ENCODE results near the gene CAMK2N2. TPM values are rescaled to one million over a fixed set of nuclear protein-coding genes. Genes with fewer than 3 reads are reported as not detected.

The CAMK2N2 gene
- total and polyA plus RNA-seq, 7 experiments from 2014 or later: not detected

DNA sequence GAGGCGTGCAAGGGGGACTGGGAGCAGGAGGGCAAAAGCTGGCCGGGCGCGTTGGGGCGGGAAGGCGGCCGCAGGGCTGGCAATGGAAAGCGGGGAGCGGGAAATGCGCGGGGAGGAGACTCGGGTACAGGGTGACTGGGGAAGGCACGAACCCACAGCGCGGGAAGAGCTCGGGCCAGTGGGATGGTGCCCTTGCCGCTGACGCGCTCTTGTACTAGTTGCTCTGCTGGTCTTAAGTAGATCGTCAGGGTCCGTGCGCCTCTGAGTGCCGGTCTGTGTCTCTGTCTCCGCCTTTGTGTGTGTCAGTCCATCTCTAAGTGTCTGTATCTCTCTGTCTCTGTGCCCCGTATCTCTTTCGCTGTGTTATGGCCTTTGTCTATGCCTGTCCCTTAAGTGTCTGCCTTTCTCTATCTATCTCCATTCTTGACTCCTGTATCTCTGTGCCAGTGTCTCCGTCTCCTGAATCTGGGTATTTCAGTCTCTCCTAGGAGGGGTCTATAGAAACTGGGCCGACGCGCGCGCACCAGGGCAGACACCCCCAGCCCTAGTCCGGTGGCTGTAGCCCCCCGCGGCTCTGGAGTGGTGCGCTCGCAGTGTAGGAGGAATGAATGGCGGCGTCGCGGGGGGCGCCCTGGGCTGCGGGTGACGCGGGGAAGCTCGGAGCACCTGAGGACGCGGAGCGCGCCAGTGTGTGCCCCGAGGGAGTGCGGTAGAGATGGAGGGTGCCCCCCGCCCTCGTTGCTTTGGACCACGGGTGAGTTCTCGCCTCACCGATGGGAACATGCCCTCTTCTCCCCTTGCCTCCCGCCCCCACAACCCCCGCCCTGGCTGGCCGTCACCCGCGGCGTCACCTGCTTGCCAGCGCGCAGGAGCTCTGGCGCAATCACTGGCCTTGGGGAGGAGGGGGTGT, 756 bp upstream of the CAMK2N2 start:
- H3K9me3 ChIP-seq (ENCODE audit: control insufficient read depth in 2 of 3, low read length in 3 of 3): no peaks in the 10 kb centered on the region
- Mint-ChIP-seq H3K9me3 (peaks cover 0 to 5% (median 2%) of the 10 kb centered on the region in 11 donors), H3K27ac (peak overlapping the region in 6 of 9 donors; percentile 0 to 63 (median 6)), H3K4me1 (peaks cover 18 to 27% (median 21%) of the 10 kb centered on the region in 7 donors), H3K36me3 (peaks cover 1 to 15% (median 7%) of the 10 kb centered on the region in 5 donors), H3K4me3 (peak overlapping the region; percentile 80 to 98 (median 88)), H3K27me3 (peaks cover 39 to 59% (median 43%) of the 10 kb centered on the region in 5 donors)
- ATAC-seq (peak; percentile 18), DNase-seq (peak in 1 of 9 donors; percentile 26)
- peaks cover 0 to 18% of the 10 kb centered on the region in 2 donors for H3K27me3 ChIP-seq (ENCODE audit: control insufficient read depth in 2 of 2, insufficient read depth in 2 of 2, low read length in 2 of 2)
- intact Hi-C loops (cut with micrococcal nuclease): loop anchor here (1.0 to 5.0 kb wide), 4 partner anchors 12 to 37 kb away; partner anchors contain the start of genes PSMD2 (in 1 of the 2) and VWA5B2 (in 1 of the 2)
- no peaks in the 10 kb centered on the region for H3K36me3 ChIP-seq (ENCODE audit: control insufficient read depth in 2 of 3, insufficient read depth in 3 of 3, low read length in 3 of 3)
- no peak overlapping the region for H3K27ac ChIP-seq (ENCODE audit: low read depth, low read length)
- H3K4me1 ChIP-seq (ENCODE audit: control insufficient read depth in 2 of 2, insufficient read depth in 2 of 2, low read length in 2 of 2): peaks cover 15 to 20% of the 10 kb centered on the region in 2 donors
- ChIA-PET POLR2A (interaction anchor here (0.9 kb wide), 1 partner anchor 12 kb away, joined by 3 read pairs; no protein-coding TSS in a partner anchor), CTCF (interaction anchor here (0.6 to 2.2 kb wide), 2 partner anchors 12 to 173 kb away, joined by 3 to 6 read pairs; partner anchors contain the start of gene EEF1AKMT4)
- peak overlapping the region; percentile 26 for H3K4me3 ChIP-seq (ENCODE audit: low read length)

DNA sequence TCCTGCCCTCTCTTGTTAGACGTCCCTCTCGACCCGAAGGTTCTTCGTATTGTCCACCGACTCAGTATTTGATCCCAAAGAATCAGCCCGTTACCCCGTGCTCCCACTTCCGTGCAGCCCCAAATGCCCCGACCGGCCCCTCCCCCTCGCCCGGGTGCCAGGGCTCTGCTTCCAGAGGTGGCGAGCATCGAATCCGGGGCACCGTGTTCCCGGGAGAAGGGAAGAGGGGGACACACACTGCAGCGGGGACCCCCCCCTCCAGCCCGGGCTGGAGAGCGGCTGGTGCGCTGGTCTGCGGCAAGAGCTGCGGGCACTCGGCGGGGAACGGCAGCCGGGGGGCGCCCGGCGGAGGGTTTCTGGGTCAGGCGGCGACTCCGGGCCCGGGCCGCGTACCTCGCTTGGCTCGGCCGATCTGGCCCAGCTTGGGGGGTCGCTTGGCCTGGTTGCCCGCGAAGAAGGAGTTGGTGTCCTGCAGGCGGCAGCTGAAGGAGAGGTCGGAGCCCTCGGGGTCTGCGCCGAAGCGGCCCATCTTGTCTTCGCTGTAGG, 556 bp downstream of the CAMK2N2 start:
- peaks cover 32 to 53% (median 34%) of the 10 kb centered on the region in 5 donors for H3K27me3 Mint-ChIP-seq
- POLR2A ChIA-PET: no interaction called here
- H3K36me3 Mint-ChIP-seq: peaks cover 0 to 15% (median 5%) of the 10 kb centered on the region in 5 donors
- Histone ChIP-seq H3K9me3 (ENCODE audit: control insufficient read depth in 2 of 3, low read length in 3 of 3) (no peaks in the 10 kb centered on the region), H3K36me3 (ENCODE audit: control insufficient read depth in 2 of 3, insufficient read depth in 3 of 3, low read length in 3 of 3) (no peaks in the 10 kb centered on the region), H3K27me3 (ENCODE audit: control insufficient read depth in 2 of 2, insufficient read depth in 2 of 2, low read length in 2 of 2) (peaks cover 0 to 18% of the 10 kb centered on the region in 2 donors), H3K4me1 (ENCODE audit: control insufficient read depth in 2 of 2, insufficient read depth in 2 of 2, low read length in 2 of 2) (peaks cover 15 to 20% of the 10 kb centered on the region in 2 donors), H3K4me3 (ENCODE audit: low read length) (peak overlapping the region; percentile 35), H3K27ac (ENCODE audit: low read depth, low read length) (no peak overlapping the region)
- no peak for DNase-seq
- intact Hi-C loops (cut with micrococcal nuclease): loop anchor here (1.0 to 5.0 kb wide), 4 partner anchors 10 to 38 kb away; partner anchors contain the start of genes PSMD2 (in 1 of the 2) and VWA5B2 (in 1 of the 2)
- peak overlapping the region; percentile 76 to 98 (median 82) for H3K4me3 Mint-ChIP-seq
- peak overlapping the region in 1 of 9 donors; percentile 3 for H3K27ac Mint-ChIP-seq
- CTCF ChIA-PET: interaction anchor here (2.2 kb wide), 1 partner anchor 11 kb away, joined by 6 read pairs; the partner anchor contains the start of gene EEF1AKMT4
- ATAC-seq: no peak
- peaks cover 18 to 27% (median 21%) of the 10 kb centered on the region in 7 donors for H3K4me1 Mint-ChIP-seq
- H3K9me3 Mint-ChIP-seq: peaks cover 0 to 4% (median 0%) of the 10 kb centered on the region in 11 donors

DNA sequence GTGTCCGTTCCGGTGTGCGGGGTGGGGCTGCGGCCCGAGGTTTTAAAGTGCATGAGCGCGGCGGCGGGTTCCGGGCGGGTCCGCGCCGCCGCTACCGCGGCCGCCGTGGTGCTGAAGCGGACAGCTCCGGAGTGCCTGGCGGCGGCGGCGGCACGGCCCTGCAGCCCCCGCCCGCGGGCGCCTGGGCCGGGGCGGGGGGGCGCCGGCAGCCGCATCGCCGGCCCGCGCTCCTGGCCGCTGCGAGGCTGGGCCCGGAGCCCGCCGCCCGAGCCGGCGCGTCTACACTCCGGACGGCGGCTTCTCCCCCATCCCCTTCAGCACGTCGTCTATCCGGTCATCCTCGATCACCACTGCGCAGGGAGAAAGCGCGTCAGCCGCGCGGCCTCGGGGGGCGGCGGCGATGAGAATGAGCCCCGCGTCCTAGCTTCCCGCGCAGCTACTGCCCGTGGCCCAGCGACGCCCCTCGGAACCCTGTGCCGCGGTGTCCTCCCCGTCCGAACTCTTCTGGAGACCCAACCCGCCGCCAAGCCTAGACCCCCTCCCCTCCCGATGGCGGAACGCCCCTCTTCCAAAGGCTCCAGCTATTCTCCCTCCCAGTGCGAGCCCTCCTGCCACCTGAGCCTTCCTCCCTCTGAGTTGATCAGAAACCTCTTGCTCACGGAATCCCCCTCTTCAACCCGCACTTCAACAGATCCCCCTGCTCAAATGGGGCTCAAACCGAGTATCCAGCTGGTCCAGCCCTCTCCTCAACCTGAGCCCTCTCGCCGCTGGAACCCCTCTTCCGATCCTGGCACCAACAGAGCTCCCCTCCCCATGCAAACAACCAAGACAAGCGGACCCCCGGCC, 1.3 kb downstream of the CAMK2N2 start:
- POLR2A ChIA-PET: no interaction called here
- Histone ChIP-seq H3K4me1 (ENCODE audit: control insufficient read depth in 2 of 2, insufficient read depth in 2 of 2, low read length in 2 of 2) (peaks cover 15 to 20% of the 10 kb centered on the region in 2 donors), H3K4me3 (ENCODE audit: low read length) (peak overlapping the region; percentile 35), H3K27ac (ENCODE audit: low read depth, low read length) (no peak overlapping the region), H3K36me3 (ENCODE audit: control insufficient read depth in 2 of 3, insufficient read depth in 3 of 3, low read length in 3 of 3) (no peaks in the 10 kb centered on the region), H3K9me3 (ENCODE audit: control insufficient read depth in 2 of 3, low read length in 3 of 3) (no peaks in the 10 kb centered on the region), H3K27me3 (ENCODE audit: control insufficient read depth in 2 of 2, insufficient read depth in 2 of 2, low read length in 2 of 2) (peaks cover 0 to 13% of the 10 kb centered on the region in 2 donors)
- DNase-seq (peak in 8 of 9 donors; percentile 21 to 62 (median 38)), ATAC-seq (peak; percentile 80)
- Mint-ChIP-seq H3K4me1 (peaks cover 19 to 27% (median 21%) of the 10 kb centered on the region in 7 donors), H3K9me3 (peaks cover 0 to 4% (median 0%) of the 10 kb centered on the region in 11 donors), H3K27ac (peak overlapping the region in 2 of 9 donors; percentile 3 to 10), H3K36me3 (peaks cover 0 to 15% (median 5%) of the 10 kb centered on the region in 5 donors), H3K27me3 (peaks cover 29 to 49% (median 31%) of the 10 kb centered on the region in 5 donors), H3K4me3 (peak overlapping the region; percentile 76 to 98 (median 82))
- CTCF ChIA-PET: interaction anchor here (2.2 kb wide), 1 partner anchor 10 kb away, joined by 6 read pairs; the partner anchor contains the start of gene EEF1AKMT4
- intact Hi-C loops (cut with micrococcal nuclease): loop anchor here (1.0 to 5.0 kb wide), 4 partner anchors 10 to 39 kb away; partner anchors contain the start of genes PSMD2 (in 1 of the 2) and VWA5B2 (in 1 of the 2)

DNA sequence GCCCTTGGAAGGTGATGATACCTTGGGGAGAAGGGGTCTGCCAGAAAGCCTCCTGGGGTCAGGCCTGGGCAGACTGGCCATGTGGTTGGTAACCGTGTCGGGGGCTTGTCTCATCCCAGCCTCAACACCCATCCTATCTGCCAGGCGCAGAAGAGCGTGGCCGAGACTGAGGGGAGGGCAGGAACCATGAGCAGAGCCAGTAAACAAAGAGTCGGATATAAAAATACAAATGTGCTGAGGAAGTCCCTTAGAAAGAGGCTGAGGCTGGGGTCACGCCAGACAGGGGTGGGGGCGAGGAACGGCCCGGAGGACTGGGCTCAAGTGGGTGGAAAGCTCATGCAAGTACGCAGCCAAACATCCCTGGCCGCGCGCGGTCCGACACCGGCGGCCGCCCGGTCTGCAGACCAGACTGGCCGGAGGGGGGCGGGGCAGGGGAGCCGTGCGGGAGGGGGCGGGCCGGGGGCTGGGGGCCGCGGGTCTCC, 1.9 kb downstream of the CAMK2N2 start:
- POLR2A ChIA-PET: no interaction called here
- Histone ChIP-seq H3K4me3 (ENCODE audit: low read length) (no peak overlapping the region), H3K27me3 (ENCODE audit: control insufficient read depth in 2 of 2, insufficient read depth in 2 of 2, low read length in 2 of 2) (peaks cover 0 to 10% of the 10 kb centered on the region in 2 donors), H3K36me3 (ENCODE audit: control insufficient read depth in 2 of 3, insufficient read depth in 3 of 3, low read length in 3 of 3) (no peaks in the 10 kb centered on the region), H3K4me1 (ENCODE audit: control insufficient read depth in 2 of 2, insufficient read depth in 2 of 2, low read length in 2 of 2) (peaks cover 15 to 20% of the 10 kb centered on the region in 2 donors), H3K9me3 (ENCODE audit: control insufficient read depth in 2 of 3, low read length in 3 of 3) (no peaks in the 10 kb centered on the region), H3K27ac (ENCODE audit: low read depth, low read length) (no peak overlapping the region)
- peaks cover 22 to 42% (median 24%) of the 10 kb centered on the region in 5 donors for H3K27me3 Mint-ChIP-seq
- intact Hi-C loops (cut with micrococcal nuclease): loop anchor here in 1 of 2 donors (1.0 kb wide), 1 partner anchor 19 kb away; no protein-coding TSS in a partner anchor
- ATAC-seq (no peak), DNase-seq (no peak)
- H3K36me3 Mint-ChIP-seq: peaks cover 0 to 15% (median 5%) of the 10 kb centered on the region in 5 donors
- peaks cover 0 to 4% (median 0%) of the 10 kb centered on the region in 11 donors for H3K9me3 Mint-ChIP-seq
- H3K4me1 Mint-ChIP-seq: peaks cover 19 to 27% (median 21%) of the 10 kb centered on the region in 7 donors
- CTCF ChIA-PET: no interaction called here
- peak overlapping the region; percentile 51 to 77 (median 64) for H3K4me3 Mint-ChIP-seq
- no peak overlapping the region for H3K27ac Mint-ChIP-seq

DNA sequence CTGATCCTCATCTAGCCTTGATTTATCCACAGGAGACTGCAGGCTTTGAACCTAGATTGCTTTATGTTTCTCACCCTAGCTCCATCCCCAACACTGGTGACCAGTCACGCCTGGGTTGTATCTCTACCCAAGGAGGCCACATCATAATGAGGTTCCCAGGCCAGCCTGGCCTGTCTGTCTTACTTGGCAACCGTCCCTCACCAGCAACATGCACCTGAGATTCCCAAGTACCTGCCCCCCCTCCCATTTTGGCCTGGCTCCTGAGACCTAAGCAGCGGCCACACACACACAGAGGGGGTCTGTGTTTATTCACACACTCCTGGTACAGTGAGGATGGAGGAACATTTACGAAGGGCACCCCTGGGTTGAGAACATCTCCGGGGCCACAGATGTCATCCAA, 2.4 kb downstream of the CAMK2N2 start:
- Histone ChIP-seq H3K36me3 (ENCODE audit: control insufficient read depth in 2 of 3, insufficient read depth in 3 of 3, low read length in 3 of 3) (no peaks in the 10 kb centered on the region), H3K4me1 (ENCODE audit: control insufficient read depth in 2 of 2, insufficient read depth in 2 of 2, low read length in 2 of 2) (peaks cover 15 to 20% of the 10 kb centered on the region in 2 donors), H3K4me3 (ENCODE audit: low read length) (no peak overlapping the region), H3K27me3 (ENCODE audit: control insufficient read depth in 2 of 2, insufficient read depth in 2 of 2, low read length in 2 of 2) (peaks cover 0 to 9% of the 10 kb centered on the region in 2 donors), H3K27ac (ENCODE audit: low read depth, low read length) (no peak overlapping the region), H3K9me3 (ENCODE audit: control insufficient read depth in 2 of 3, low read length in 3 of 3) (no peaks in the 10 kb centered on the region)
- H3K36me3 Mint-ChIP-seq: peaks cover 0 to 15% (median 5%) of the 10 kb centered on the region in 5 donors
- DNase-seq (no peak), ATAC-seq (no peak)
- H3K9me3 Mint-ChIP-seq: peaks cover 0 to 4% (median 0%) of the 10 kb centered on the region in 11 donors
- no peak overlapping the region for H3K27ac Mint-ChIP-seq
- peaks cover 20 to 38% (median 23%) of the 10 kb centered on the region in 5 donors for H3K27me3 Mint-ChIP-seq
- intact Hi-C loops (cut with micrococcal nuclease): loop anchor here in 1 of 2 donors (1.0 kb wide), 1 partner anchor 19 kb away; no protein-coding TSS in a partner anchor
- peaks cover 19 to 27% (median 21%) of the 10 kb centered on the region in 7 donors for H3K4me1 Mint-ChIP-seq
- CTCF ChIA-PET: no interaction called here
- H3K4me3 Mint-ChIP-seq: peak overlapping the region in 9 of 10 donors; percentile 0 to 77 (median 57)
- POLR2A ChIA-PET: no interaction called here
